GM21619 (cell line): ENCODE measurements around the gene SMPD3.
A peak's percentile ranks its signal among the peaks of the same experiment; 100 is the strongest.

Experiments
- ATAC-seq: cut with Tn5 transposase; IDR thresholded peaks from one replicate; pipeline ENCODE4 v1.9.1; 2021; ENCODE audit not compliant: unreplicated experiment

Gene SMPD3

GRCh38 chr16:68472581-68472980 is 24.3 kb upstream of the SMPD3 start:
- ATAC-seq = no peak

- peak; percentile 93 for ATAC-seq
Observed at GRCh38 chr16:68470461-68471150, 22.3 kb upstream of the SMPD3 start.

- peak; percentile 8 for ATAC-seq
Observed at GRCh38 chr16:68469796-68470460, 21.6 kb upstream of the SMPD3 start.

GRCh38 chr16:68468842-68469241 is 20.5 kb upstream of the SMPD3 start:
- no peak for ATAC-seq

- no peak for ATAC-seq
Observed at GRCh38 chr16:68466174-68466573, 17.9 kb upstream of the SMPD3 start.

- ATAC-seq = no peak
Observed at GRCh38 chr16:68463904-68464303, 15.6 kb upstream of the SMPD3 start.

GRCh38 chr16:68460067-68460466 is 11.8 kb upstream of the SMPD3 start:
- ATAC-seq = no peak

GRCh38 chr16:68459457-68459856 is 11.1 kb upstream of the SMPD3 start:
- no peak for ATAC-seq

- no peak for ATAC-seq
Observed at GRCh38 chr16:68458551-68458950, 10.2 kb upstream of the SMPD3 start.

GRCh38 chr16:68458101-68458500 is 9.8 kb upstream of the SMPD3 start:
- no peak for ATAC-seq

- ATAC-seq = no peak
Observed at GRCh38 chr16:68455631-68456030, 7.3 kb upstream of the SMPD3 start.

- ATAC-seq = no peak
Observed at GRCh38 chr16:68454920-68455435, 6.7 kb upstream of the SMPD3 start.

GRCh38 chr16:68453816-68454215 is 5.5 kb upstream of the SMPD3 start:
- ATAC-seq = no peak

- ATAC-seq = no peak
Observed at GRCh38 chr16:68452176-68452575, 3.9 kb upstream of the SMPD3 start.

GRCh38 chr16:68451676-68452075 is 3.4 kb upstream of the SMPD3 start:
- no peak for ATAC-seq

GRCh38 chr16:68450741-68451255 is 2.5 kb upstream of the SMPD3 start:
- ATAC-seq = no peak

- ATAC-seq = peak; percentile 15
Observed at GRCh38 chr16:68447653-68448359, 502 bp downstream of the SMPD3 start.

- ATAC-seq = no peak
Observed at GRCh38 chr16:68446681-68447652, 1.3 kb downstream of the SMPD3 start.

- no peak for ATAC-seq
Observed at GRCh38 chr16:68445458-68445857, 2.9 kb downstream of the SMPD3 start.

GRCh38 chr16:68444056-68444657 is 4.2 kb downstream of the SMPD3 start:
- no peak for ATAC-seq
